ENCODE measurements around the gene GOLGA6D. TPM values are rescaled to one million over a fixed set of nuclear protein-coding genes. Genes with fewer than 3 reads are reported as not detected.
A peak's percentile ranks its signal among the peaks of the same experiment; 100 is the strongest.
"Not testable (repeated sequence)": the region's sequence is repeated elsewhere in the genome, so short reads cannot be mapped to it uniquely, and the experiment has no call there.

Gene GOLGA6D
- total RNA-seq, 1 donor from 2014 or later: not detected

GRCh38 chr15:75329571-75329970 lies 46.9 kb downstream of the GOLGA6D start:
- Mint-ChIP-seq H3K4me3 (ENCODE audit: unreplicated experiment) (no peak overlapping the region), H3K36me3 (ENCODE audit: unreplicated experiment) (no peaks in the 10 kb centered on the region), H3K4me1 (ENCODE audit: unreplicated experiment) (no peaks in the 10 kb centered on the region), H3K27ac (ENCODE audit: unreplicated experiment) (no peak overlapping the region), H3K27me3 (ENCODE audit: unreplicated experiment) (peaks cover 3% of the 10 kb centered on the region), H3K9me3 (ENCODE audit: unreplicated experiment) (no peaks in the 10 kb centered on the region)
- TF ChIP-seq, protein P1, sequence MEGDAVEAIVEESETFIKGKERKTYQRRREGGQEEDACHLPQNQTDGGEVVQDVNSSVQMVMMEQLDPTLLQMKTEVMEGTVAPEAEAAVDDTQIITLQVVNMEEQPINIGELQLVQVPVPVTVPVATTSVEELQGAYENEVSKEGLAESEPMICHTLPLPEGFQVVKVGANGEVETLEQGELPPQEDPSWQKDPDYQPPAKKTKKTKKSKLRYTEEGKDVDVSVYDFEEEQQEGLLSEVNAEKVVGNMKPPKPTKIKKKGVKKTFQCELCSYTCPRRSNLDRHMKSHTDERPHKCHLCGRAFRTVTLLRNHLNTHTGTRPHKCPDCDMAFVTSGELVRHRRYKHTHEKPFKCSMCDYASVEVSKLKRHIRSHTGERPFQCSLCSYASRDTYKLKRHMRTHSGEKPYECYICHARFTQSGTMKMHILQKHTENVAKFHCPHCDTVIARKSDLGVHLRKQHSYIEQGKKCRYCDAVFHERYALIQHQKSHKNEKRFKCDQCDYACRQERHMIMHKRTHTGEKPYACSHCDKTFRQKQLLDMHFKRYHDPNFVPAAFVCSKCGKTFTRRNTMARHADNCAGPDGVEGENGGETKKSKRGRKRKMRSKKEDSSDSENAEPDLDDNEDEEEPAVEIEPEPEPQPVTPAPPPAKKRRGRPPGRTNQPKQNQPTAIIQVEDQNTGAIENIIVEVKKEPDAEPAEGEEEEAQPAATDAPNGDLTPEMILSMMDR (IDR thresholded peaks at IDR 0.05): no peak
- DNase-seq (ENCODE audit: extremely low spot score, unreplicated experiment): no peak

DNA sequence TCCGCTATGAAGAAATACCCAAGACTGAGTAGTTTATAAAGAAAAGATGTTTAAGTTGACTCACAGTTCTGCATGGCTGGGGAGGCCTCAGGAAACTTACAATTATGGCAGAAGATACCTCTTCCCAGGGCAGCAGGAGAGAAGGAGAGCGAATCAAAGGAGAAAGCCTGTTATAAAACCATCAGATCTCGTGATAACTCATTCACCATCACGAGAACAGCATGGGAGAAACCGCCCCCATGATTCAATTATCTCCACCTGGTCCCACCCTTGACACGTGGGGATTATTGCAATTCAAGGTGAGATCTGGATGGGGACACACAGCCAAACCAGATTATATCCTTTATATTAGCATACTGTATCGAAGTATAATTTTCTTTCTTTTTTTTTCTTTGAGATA lies 49.5 kb downstream of the GOLGA6D start:
- H3K36me3 Mint-ChIP-seq (ENCODE audit: unreplicated experiment); H3K27me3 Mint-ChIP-seq (ENCODE audit: unreplicated experiment); H3K27ac Mint-ChIP-seq (ENCODE audit: unreplicated experiment); H3K4me3 Mint-ChIP-seq (ENCODE audit: unreplicated experiment); DNase-seq (ENCODE audit: extremely low spot score, unreplicated experiment); H3K9me3 Mint-ChIP-seq (ENCODE audit: unreplicated experiment): not testable (repeated sequence)
- H3K4me1 Mint-ChIP-seq (ENCODE audit: unreplicated experiment): peaks cover 17% of the 10 kb centered on the region

DNA sequence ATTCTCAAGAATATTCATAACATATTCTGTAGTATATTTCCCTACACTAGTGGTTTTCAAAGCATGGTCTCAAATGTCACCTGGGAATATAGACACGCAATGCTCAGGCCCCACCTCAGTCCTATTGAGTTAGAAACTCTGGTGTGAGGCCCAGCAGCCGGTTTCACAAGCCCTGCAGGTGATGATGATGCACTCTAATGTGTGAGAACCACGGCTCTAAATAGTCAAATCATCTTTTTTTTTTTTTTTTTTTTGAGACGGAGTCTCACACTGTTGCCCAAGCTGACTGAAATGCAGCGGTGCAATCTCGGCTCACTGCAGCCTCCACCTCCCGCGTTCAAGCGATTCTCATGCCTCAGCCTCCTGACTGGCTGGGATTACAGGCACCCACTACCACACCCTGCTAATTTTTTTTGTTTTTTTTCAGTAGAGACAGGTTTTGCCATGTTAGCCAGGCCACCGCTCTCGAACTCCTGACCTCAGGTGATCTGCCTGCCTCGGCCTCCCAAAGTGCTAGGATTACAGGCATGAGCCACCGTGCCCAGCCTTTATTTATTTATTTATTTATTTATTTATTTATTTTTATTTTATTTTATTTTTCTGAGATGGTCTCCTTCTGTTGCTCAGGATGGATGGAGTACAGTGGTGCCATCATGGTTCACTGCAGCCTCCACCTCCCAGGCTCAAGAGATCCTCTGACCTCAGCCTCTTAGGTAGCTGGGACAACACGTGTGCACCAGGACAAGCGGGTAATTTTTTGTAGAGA lies 51.2 kb downstream of the GOLGA6D start:
- H3K9me3 Mint-ChIP-seq (ENCODE audit: unreplicated experiment); H3K4me3 Mint-ChIP-seq (ENCODE audit: unreplicated experiment); H3K27ac Mint-ChIP-seq (ENCODE audit: unreplicated experiment); H3K27me3 Mint-ChIP-seq (ENCODE audit: unreplicated experiment); DNase-seq (ENCODE audit: extremely low spot score, unreplicated experiment); H3K36me3 Mint-ChIP-seq (ENCODE audit: unreplicated experiment): not testable (repeated sequence)
- H3K4me1 Mint-ChIP-seq (ENCODE audit: unreplicated experiment): peaks cover 17% of the 10 kb centered on the region

GRCh38 chr15:75335313-75335704 lies 52.7 kb downstream of the GOLGA6D start:
- Mint-ChIP-seq H3K4me3 (ENCODE audit: unreplicated experiment) (peak overlapping the region; percentile 96), H3K27me3 (ENCODE audit: unreplicated experiment) (no peaks in the 10 kb centered on the region), H3K4me1 (ENCODE audit: unreplicated experiment) (peaks cover 17% of the 10 kb centered on the region), H3K27ac (ENCODE audit: unreplicated experiment) (peak overlapping the region; percentile 95), H3K36me3 (ENCODE audit: unreplicated experiment) (peaks cover 4% of the 10 kb centered on the region), H3K9me3 (ENCODE audit: unreplicated experiment) (no peaks in the 10 kb centered on the region)
- DNase-seq (ENCODE audit: extremely low spot score, unreplicated experiment): no peak
- TF ChIP-seq, protein P1 (IDR thresholded peaks at IDR 0.05): no peak

DNA sequence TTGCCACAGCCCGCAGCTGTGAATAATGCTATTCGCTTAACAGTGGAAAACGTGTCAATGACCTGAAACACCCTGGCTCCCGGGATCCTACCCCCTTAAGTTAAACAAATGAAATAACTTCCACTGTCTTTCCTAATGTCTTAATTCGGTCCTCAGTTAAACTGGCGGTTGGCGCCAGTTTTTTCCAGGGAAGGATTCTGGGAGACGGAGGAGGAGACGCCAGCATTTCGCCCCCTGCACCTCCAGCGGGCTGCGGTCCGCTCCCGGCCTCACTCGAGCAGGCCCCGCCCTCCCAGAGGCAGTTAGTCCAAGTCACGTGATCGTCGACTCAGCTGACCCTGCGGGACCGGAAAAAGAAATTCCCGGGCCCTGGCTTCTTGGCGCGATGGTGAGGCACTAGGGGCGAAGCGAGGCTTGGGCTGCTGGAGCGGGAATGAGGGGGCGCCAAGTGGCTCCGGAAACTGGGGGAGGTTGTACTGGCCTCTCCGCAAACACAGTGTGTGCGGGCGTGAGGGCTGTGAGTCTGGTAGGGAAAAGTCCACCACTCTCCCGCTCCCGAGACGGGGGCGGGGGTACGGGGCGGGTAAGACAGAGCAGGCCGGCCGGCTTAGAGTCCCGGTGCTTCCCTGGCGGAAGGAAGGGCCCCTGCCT lies 53.2 kb downstream of the GOLGA6D start, which contains the start of gene COMMD4:
COMMD4 (plus strand) TSS at position 359 of the 651 bp plus-strand sequence; CDS start at position 386, 27 bp downstream.
- H3K4me1 Mint-ChIP-seq (ENCODE audit: unreplicated experiment): peaks cover 17% of the 10 kb centered on the region
- peak within 1 kb of the TSS; percentile 96 for H3K4me3 Mint-ChIP-seq (ENCODE audit: unreplicated experiment)
- TF ChIP-seq, protein P1 (IDR thresholded peaks at IDR 0.05): no peak
- DNase-seq (ENCODE audit: extremely low spot score, unreplicated experiment): peak; percentile 97
- no peaks in the 10 kb centered on the region for H3K9me3 Mint-ChIP-seq (ENCODE audit: unreplicated experiment)
- no peaks in the 10 kb centered on the region for H3K27me3 Mint-ChIP-seq (ENCODE audit: unreplicated experiment)
- H3K36me3 Mint-ChIP-seq (ENCODE audit: unreplicated experiment): peaks cover 4% of the 10 kb centered on the region
- H3K27ac Mint-ChIP-seq (ENCODE audit: unreplicated experiment): peak within 1 kb of the TSS; percentile 95

DNA sequence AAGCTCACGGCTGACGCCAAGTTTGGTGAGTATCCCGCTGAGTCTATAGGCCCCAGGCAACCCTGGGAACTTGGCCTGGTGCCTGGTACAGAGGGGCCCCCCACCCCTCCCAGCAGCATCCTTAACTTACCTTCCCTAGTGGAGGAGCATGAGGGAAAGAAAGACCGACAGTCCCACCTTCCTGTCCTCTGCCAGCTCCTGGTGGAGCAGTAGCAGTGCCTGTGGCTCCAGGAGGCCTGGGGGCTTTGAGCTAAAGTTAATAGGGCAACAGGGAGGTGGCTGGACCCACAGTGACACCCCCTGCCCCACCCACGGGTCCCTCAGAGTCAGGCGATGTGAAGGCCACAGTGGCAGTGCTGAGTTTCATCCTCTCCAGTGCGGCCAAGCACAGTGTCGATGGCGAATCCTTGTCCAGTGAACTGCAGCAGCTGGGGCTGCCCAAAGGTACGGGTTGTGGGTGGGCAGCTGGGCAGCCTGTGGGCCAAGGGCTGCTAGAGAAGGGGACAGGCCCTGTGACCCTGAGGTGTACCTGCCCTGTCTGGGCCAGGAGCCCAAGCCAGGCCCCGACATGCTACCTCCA lies 56.1 kb downstream of the GOLGA6D start:
- Mint-ChIP-seq H3K36me3 (ENCODE audit: unreplicated experiment) (peaks cover 8% of the 10 kb centered on the region), H3K27me3 (ENCODE audit: unreplicated experiment) (no peaks in the 10 kb centered on the region), H3K27ac (ENCODE audit: unreplicated experiment) (no peak overlapping the region), H3K9me3 (ENCODE audit: unreplicated experiment) (no peaks in the 10 kb centered on the region), H3K4me1 (ENCODE audit: unreplicated experiment) (peaks cover 17% of the 10 kb centered on the region), H3K4me3 (ENCODE audit: unreplicated experiment) (no peak overlapping the region)
- TF ChIP-seq, protein P1 (IDR thresholded peaks at IDR 0.05): no peak
- DNase-seq (ENCODE audit: extremely low spot score, unreplicated experiment): no peak
